CD8-positive, alpha-beta memory T cell (primary cell): ENCODE measurements around the gene GABRB1. TPM values are rescaled to one million over a fixed set of nuclear protein-coding genes. Genes with fewer than 3 reads are reported as not detected.

Experiments
- CTCF ChIA-PET: fragments of 350-600 bp; sonication (Branson Sonifier 250); formaldehyde crosslinking; loops from one replicate; lab custom pipeline; 2021; ENCODE audit warnings: antibody characterized with exemption; lab: Charles Lee
- POLR2A ChIA-PET: fragments of 350-600 bp; sonication (Branson Sonifier 250); formaldehyde crosslinking; loops from one replicate; lab custom pipeline; 2021; ENCODE audit warnings: antibody characterized with exemption; lab: Charles Lee
- DNase-seq, 5 donors: peaks; one replicate each; pipeline versions ENCODE4 v3.0.0 to v3.0.0-alpha.2; 2020 to 2022; ENCODE audit warnings: mixed read lengths in 1 of 5
- H3K27ac ChIP-seq: one replicate; pipeline ENCODE4 v1.7.0; 2013; ENCODE audit warnings: low read depth, mild to moderate bottlenecking, low read length, moderate library complexity
- H3K27me3 ChIP-seq: 2 replicates; pipeline ENCODE4 v1.7.0; 2013; ENCODE audit warnings: low read length, mild to moderate bottlenecking; ENCODE audit not compliant: insufficient read depth, poor library complexity, severe bottlenecking
- H3K36me3 ChIP-seq: 2 replicates; pipeline ENCODE4 v1.7.0; 2013; ENCODE audit warnings: mild to moderate bottlenecking, low read length, moderate library complexity; ENCODE audit not compliant: insufficient read depth
- H3K4me1 ChIP-seq: 2 replicates; pipeline ENCODE4 v1.7.0; 2013; ENCODE audit warnings: mild to moderate bottlenecking, low read length, moderate library complexity; ENCODE audit not compliant: insufficient read depth
- H3K4me3 ChIP-seq: 2 replicates; pipeline ENCODE4 v1.7.0; 2013; ENCODE audit warnings: mild to moderate bottlenecking, low read length
- H3K9me3 ChIP-seq: 2 replicates; pipeline ENCODE4 v1.7.0; 2013; ENCODE audit warnings: mild to moderate bottlenecking, low read length
- H3K27ac Mint-ChIP-seq, 8 donors: one replicate each; pipeline ENCODE4 v1.8.0; 2020 to 2021; ENCODE audit warnings: mixed read lengths in 8 of 8, mild to moderate bottlenecking in 6 of 8, inconsistent platforms in 3 of 8, moderate library complexity in 3 of 8
- H3K27me3 Mint-ChIP-seq, 2 donors: one replicate each; pipeline ENCODE4 v1.8.0; 2020 to 2021; ENCODE audit warnings: mixed read lengths in 2 of 2, mild to moderate bottlenecking in 1 of 2, moderate library complexity in 1 of 2
- H3K36me3 Mint-ChIP-seq, 3 donors: one replicate each; pipeline ENCODE4 v1.8.0; 2020 to 2021; ENCODE audit warnings: mixed read lengths in 3 of 3, inconsistent platforms in 1 of 3, mild to moderate bottlenecking in 1 of 3
- H3K4me1 Mint-ChIP-seq, 3 donors: one replicate each; pipeline ENCODE4 v1.8.0; 2020 to 2021; ENCODE audit warnings: mixed read lengths in 3 of 3, inconsistent platforms in 1 of 3, mild to moderate bottlenecking in 1 of 3
- H3K4me3 Mint-ChIP-seq, 7 donors: one replicate each; pipeline ENCODE4 v1.8.0; 2020 to 2021; ENCODE audit warnings: mixed read lengths in 7 of 7, mild to moderate bottlenecking in 6 of 7, moderate library complexity in 4 of 7, inconsistent platforms in 2 of 7
- H3K9me3 Mint-ChIP-seq, 5 donors: one replicate each; pipeline ENCODE4 v1.8.0; 2020 to 2022; ENCODE audit warnings: mixed read lengths in 5 of 5, mild to moderate bottlenecking in 3 of 5, moderate library complexity in 2 of 5, inconsistent platforms in 1 of 5
- polyA plus RNA-seq: library from polyadenylated mRNA; unstranded; fragments of 300-500 nt; fragmentation: Illumina TruSeq; gene quantifications from one replicate; pipeline ENCODE4 v1.2.3, GENCODE V29; 2021
- total RNA-seq, 2 experiments: library from RNA; stranded (reverse); gene quantifications; one replicate each; pipeline ENCODE4 v1.2.3, GENCODE V29; 2021

The GABRB1 gene
- total and polyA plus RNA-seq, 3 experiments from 2014 or later = not detected

DNA sequence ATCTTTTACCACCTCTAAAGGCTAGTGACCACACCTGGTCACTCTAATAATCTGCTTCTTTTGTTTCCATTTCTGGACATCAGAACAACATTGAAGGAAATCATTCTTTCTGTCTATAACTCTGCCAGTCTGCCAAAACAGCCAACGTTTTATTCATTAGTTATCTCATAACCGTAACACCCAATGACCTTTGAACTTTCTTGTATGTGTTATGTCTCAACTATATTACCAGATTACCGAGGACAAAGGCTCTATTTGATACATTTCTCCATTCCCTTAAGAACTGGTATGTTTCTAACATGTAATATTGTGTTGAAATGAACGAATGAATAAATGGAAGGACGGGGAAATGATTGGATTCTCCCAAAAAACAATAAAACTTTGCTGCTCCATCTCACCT lies 152.7 kb downstream of the GABRB1 start:
- H3K27me3 Mint-ChIP-seq = peaks cover 7 to 15% of the 10 kb centered on the region in 2 donors
- H3K4me1 ChIP-seq = no peaks in the 10 kb centered on the region
- no peaks in the 10 kb centered on the region for H3K36me3 ChIP-seq
- no peaks in the 10 kb centered on the region for H3K4me1 Mint-ChIP-seq
- H3K27ac Mint-ChIP-seq = no peak overlapping the region
- no peaks in the 10 kb centered on the region for H3K36me3 Mint-ChIP-seq
- no peak overlapping the region for H3K27ac ChIP-seq
- ChIA-PET POLR2A (no interaction called here), CTCF (no interaction called here)
- H3K27me3 ChIP-seq = no peaks in the 10 kb centered on the region
- no peak overlapping the region for H3K4me3 ChIP-seq
- H3K9me3 ChIP-seq = no peaks in the 10 kb centered on the region
- H3K4me3 Mint-ChIP-seq = no peak overlapping the region
- no peak for DNase-seq
- no peaks in the 10 kb centered on the region for H3K9me3 Mint-ChIP-seq

DNA sequence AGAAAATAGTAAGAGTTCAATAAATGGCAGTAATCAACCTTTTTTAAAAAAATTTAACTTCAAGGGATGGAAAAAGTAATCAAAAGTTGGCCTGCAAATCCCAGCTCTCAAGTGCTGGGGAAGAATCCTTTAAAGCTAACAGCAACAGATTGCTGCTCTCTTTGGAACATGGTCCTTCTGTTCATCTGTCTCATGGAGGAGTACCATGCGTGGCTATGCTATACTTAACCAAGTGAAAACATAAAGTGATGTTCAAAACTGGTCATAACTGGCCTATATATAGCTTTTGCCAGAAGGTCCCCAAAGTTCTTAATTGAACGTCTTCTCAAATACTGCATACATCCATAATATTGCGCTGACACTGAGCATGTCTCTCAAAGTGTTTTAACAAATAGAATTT lies 154.4 kb downstream of the GABRB1 start:
- H3K9me3 Mint-ChIP-seq = no peaks in the 10 kb centered on the region
- Histone ChIP-seq H3K36me3 (no peaks in the 10 kb centered on the region), H3K27ac (no peak overlapping the region), H3K4me1 (no peaks in the 10 kb centered on the region), H3K9me3 (no peaks in the 10 kb centered on the region), H3K4me3 (no peak overlapping the region), H3K27me3 (no peaks in the 10 kb centered on the region)
- no peaks in the 10 kb centered on the region for H3K4me1 Mint-ChIP-seq
- POLR2A ChIA-PET = no interaction called here
- no peak overlapping the region for H3K4me3 Mint-ChIP-seq
- H3K27ac Mint-ChIP-seq = no peak overlapping the region
- CTCF ChIA-PET = no interaction called here
- H3K27me3 Mint-ChIP-seq = peaks cover 7 to 14% of the 10 kb centered on the region in 2 donors
- DNase-seq = no peak
- H3K36me3 Mint-ChIP-seq = no peaks in the 10 kb centered on the region

DNA sequence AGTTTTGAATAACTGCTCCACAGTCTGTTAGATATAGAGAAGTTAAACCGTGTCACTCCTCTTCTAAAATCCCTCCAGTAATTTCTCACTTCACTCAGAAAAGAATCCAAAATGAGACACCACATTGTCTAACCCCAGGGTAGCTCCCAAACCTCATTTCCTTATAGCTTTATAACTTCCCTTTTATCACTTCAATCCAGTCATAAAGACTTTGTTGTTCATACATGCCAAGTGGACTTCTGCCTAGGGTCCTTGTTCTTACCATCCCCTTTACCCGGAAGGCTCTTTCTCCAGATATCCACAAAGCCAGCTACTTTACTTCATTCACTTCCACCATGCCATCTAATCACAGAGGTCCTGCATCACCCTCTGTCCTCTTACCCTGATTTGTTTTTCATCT lies 156.2 kb downstream of the GABRB1 start:
- no peaks in the 10 kb centered on the region for H3K36me3 Mint-ChIP-seq
- no peaks in the 10 kb centered on the region for H3K36me3 ChIP-seq
- POLR2A ChIA-PET = no interaction called here
- no peaks in the 10 kb centered on the region for H3K4me1 ChIP-seq
- no peaks in the 10 kb centered on the region for H3K9me3 ChIP-seq
- H3K9me3 Mint-ChIP-seq = no peaks in the 10 kb centered on the region
- no peak overlapping the region for H3K27ac ChIP-seq
- CTCF ChIA-PET = no interaction called here
- H3K27me3 Mint-ChIP-seq = peaks cover 4 to 6% of the 10 kb centered on the region in 2 donors
- H3K4me3 Mint-ChIP-seq = no peak overlapping the region
- no peak overlapping the region for H3K27ac Mint-ChIP-seq
- no peaks in the 10 kb centered on the region for H3K27me3 ChIP-seq
- no peak for DNase-seq
- no peak overlapping the region for H3K4me3 ChIP-seq
- no peaks in the 10 kb centered on the region for H3K4me1 Mint-ChIP-seq

DNA sequence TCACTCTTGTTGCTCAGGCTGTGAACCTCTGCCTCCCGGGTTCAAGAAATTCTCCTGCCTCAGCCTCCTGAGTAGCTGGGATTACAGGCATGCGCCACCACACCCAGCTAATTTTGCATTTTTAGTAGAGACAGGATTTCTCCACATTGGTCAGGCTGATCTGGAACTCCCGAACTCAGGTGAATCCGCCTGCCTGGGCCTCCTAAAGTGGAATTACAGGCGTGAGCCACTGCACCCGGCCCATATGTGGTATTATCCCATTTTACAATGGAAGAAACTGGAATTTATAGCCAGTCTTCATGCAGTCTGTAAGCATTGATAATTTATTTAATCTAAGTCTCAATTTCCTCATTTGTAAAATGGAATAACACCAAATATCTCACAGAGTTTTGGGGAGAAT lies 161.8 kb downstream of the GABRB1 start:
- no peaks in the 10 kb centered on the region for H3K4me1 ChIP-seq
- H3K9me3 ChIP-seq = no peaks in the 10 kb centered on the region
- H3K36me3 Mint-ChIP-seq = no peaks in the 10 kb centered on the region
- no peaks in the 10 kb centered on the region for H3K4me1 Mint-ChIP-seq
- H3K9me3 Mint-ChIP-seq = no peaks in the 10 kb centered on the region
- POLR2A ChIA-PET = no interaction called here
- no peaks in the 10 kb centered on the region for H3K27me3 Mint-ChIP-seq
- H3K36me3 ChIP-seq = no peaks in the 10 kb centered on the region
- CTCF ChIA-PET = no interaction called here
- no peak overlapping the region for H3K27ac ChIP-seq
- no peak overlapping the region for H3K4me3 Mint-ChIP-seq
- DNase-seq = no peak
- H3K27ac Mint-ChIP-seq = no peak overlapping the region
- no peaks in the 10 kb centered on the region for H3K27me3 ChIP-seq
- H3K4me3 ChIP-seq = no peak overlapping the region

DNA sequence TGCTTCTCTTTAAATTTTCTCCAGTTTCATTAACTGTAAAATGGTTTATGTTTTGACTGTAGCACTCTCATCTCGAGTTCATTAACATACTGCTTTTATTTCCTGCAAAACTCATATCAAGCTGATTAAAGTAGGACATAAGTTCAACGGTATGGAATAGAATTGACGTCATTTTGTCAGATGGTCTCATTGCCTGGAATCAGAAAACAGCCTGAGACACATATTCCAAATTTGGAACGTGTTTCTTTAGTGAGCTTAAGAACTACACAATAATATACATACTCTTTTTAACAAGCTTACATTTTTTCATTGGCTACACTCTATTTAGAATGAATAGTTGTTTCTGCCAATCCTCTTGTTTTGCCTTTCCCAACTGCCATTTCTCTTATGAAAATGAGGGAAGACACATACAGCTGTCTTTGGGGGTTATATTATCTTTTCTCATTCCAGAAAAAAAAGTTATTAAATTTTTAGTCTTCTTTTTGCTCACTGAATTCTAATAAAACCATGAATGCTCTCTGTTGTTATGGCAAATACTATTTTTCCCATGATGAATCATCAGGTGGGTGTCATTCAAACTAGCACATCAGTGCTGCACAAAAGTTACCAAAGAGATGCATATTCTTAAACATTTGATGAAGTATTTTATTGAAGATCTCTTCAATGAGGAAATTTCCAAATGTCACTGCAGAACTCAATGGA lies 162.8 kb downstream of the GABRB1 start:
- CTCF ChIA-PET = no interaction called here
- no peak overlapping the region for H3K4me3 ChIP-seq
- H3K36me3 ChIP-seq = no peaks in the 10 kb centered on the region
- Mint-ChIP-seq H3K27me3 (peaks cover 0 to 1% of the 10 kb centered on the region in 2 donors), H3K9me3 (no peaks in the 10 kb centered on the region), H3K4me1 (no peaks in the 10 kb centered on the region), H3K4me3 (no peak overlapping the region), H3K27ac (no peak overlapping the region), H3K36me3 (no peaks in the 10 kb centered on the region)
- no peak for DNase-seq
- POLR2A ChIA-PET = no interaction called here
- no peaks in the 10 kb centered on the region for H3K9me3 ChIP-seq
- H3K27me3 ChIP-seq = no peaks in the 10 kb centered on the region
- no peak overlapping the region for H3K27ac ChIP-seq
- H3K4me1 ChIP-seq = no peaks in the 10 kb centered on the region

DNA sequence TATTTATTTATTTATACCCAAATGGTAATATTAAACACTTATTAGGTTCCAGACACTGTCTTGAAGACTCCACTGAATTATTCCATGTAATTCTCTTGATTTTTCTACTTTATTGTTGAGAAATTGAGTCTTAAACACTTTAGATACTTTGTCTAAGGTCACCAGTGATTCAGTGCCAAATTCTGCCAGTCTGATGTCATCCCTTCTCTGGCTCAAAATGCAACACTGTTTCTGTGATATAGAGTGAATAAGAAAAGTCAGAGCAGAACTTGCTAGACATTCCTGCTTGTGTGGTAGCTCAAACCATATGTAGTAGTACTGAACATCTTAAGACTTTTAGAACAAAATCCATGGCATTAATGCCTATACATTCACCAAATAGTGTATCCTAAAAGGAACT lies 164.3 kb downstream of the GABRB1 start:
- H3K4me1 ChIP-seq = no peaks in the 10 kb centered on the region
- H3K27me3 Mint-ChIP-seq = peaks cover 0 to 4% of the 10 kb centered on the region in 2 donors
- no peak overlapping the region for H3K27ac Mint-ChIP-seq
- no peaks in the 10 kb centered on the region for H3K9me3 ChIP-seq
- H3K4me1 Mint-ChIP-seq = no peaks in the 10 kb centered on the region
- no peak overlapping the region for H3K4me3 ChIP-seq
- no peak overlapping the region for H3K27ac ChIP-seq
- H3K36me3 ChIP-seq = no peaks in the 10 kb centered on the region
- H3K36me3 Mint-ChIP-seq = no peaks in the 10 kb centered on the region
- DNase-seq = no peak
- no peak overlapping the region for H3K4me3 Mint-ChIP-seq
- CTCF ChIA-PET = no interaction called here
- no peaks in the 10 kb centered on the region for H3K27me3 ChIP-seq
- H3K9me3 Mint-ChIP-seq = no peaks in the 10 kb centered on the region
- POLR2A ChIA-PET = no interaction called here

DNA sequence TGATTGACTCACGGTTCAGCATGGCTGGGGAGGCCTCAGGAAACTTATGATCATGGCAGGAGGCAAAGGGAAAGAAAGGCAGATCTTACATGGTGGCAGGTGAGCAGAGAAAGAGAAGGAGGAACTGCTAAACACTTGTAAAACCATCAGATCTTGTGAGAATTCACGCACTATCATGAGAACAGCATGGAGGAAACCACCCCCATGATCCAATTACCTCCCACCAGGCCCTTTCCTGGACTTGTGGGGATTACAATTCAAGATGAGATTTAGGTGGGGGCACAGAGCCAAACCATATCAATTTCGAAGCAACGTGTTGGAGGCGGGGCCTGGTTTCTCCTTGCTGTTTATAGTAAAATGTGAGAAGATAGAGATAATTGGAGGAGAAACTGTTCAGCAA lies 167.4 kb downstream of the GABRB1 start:
- no peaks in the 10 kb centered on the region for H3K9me3 ChIP-seq
- no peaks in the 10 kb centered on the region for H3K4me1 ChIP-seq
- Mint-ChIP-seq H3K4me3 (no peak overlapping the region), H3K27me3 (peaks cover 4% of the 10 kb centered on the region in 2 donors), H3K9me3 (no peaks in the 10 kb centered on the region), H3K4me1 (no peaks in the 10 kb centered on the region), H3K27ac (no peak overlapping the region), H3K36me3 (no peaks in the 10 kb centered on the region)
- H3K36me3 ChIP-seq = no peaks in the 10 kb centered on the region
- ChIA-PET POLR2A (no interaction called here), CTCF (no interaction called here)
- no peaks in the 10 kb centered on the region for H3K27me3 ChIP-seq
- DNase-seq = no peak
- no peak overlapping the region for H3K27ac ChIP-seq
- no peak overlapping the region for H3K4me3 ChIP-seq

DNA sequence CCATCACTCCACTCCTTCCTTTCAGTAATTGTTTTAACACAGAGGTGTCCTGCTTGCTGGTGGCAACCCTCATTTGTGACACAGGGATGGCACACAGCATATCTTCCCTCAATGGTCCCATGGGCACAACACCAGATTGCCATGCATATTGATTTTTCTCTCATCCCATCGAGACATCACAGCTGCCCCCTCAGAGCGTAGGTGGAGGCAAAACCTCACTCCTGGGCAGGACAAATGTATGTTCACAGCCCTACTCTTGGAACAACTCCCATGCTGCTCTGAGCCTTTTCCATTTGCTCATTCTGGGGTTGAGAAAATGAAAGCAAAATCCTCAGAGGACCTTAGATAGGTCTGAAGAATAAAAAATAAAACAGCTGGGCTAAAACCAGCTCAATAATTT lies 172.2 kb downstream of the GABRB1 start:
- Mint-ChIP-seq H3K36me3 (no peaks in the 10 kb centered on the region), H3K4me1 (no peaks in the 10 kb centered on the region), H3K9me3 (peaks cover 0 to 2% (median 0%) of the 10 kb centered on the region in 5 donors), H3K27ac (no peak overlapping the region), H3K4me3 (no peak overlapping the region), H3K27me3 (peaks cover 4 to 16% of the 10 kb centered on the region in 2 donors)
- Histone ChIP-seq H3K27ac (no peak overlapping the region), H3K9me3 (no peaks in the 10 kb centered on the region), H3K4me3 (no peak overlapping the region), H3K4me1 (no peaks in the 10 kb centered on the region), H3K36me3 (no peaks in the 10 kb centered on the region), H3K27me3 (no peaks in the 10 kb centered on the region)
- CTCF ChIA-PET = no interaction called here
- POLR2A ChIA-PET = no interaction called here
- DNase-seq = no peak
